SK-N-SH treated with all-trans-retinoic acid at 6 μM for 48 hours (cell line): ENCODE measurements around the gene MRPS22.

Source experiments
- ARNTL ChIP-seq: fragments of 450-650 bp; formaldehyde crosslinking; IDR thresholded peaks from 2 replicates; pipeline ENCODE4 v1.5.0; 2020; ENCODE audit warnings: low read depth, mild to moderate bottlenecking, moderate library complexity, borderline replicate concordance
- BACH2 ChIP-seq: fragments of 250-450 bp; sonication (Bioruptor Pico); IDR thresholded peaks from 2 replicates; pipeline ENCODE4 v1.9.0; 2021; ENCODE audit warnings: mild to moderate bottlenecking, borderline replicate concordance
- CSDC2 ChIP-seq: fragments of 250-450 bp; sonication (Bioruptor Pico); IDR thresholded peaks from 2 replicates; pipeline ENCODE4 v1.5.0; 2020; ENCODE audit warnings: mild to moderate bottlenecking, moderate library complexity
- CSRNP3 ChIP-seq: fragments of 250-450 bp; sonication (Bioruptor Pico); IDR thresholded peaks from 2 replicates; pipeline ENCODE4 v1.5.1; 2021; ENCODE audit warnings: mild to moderate bottlenecking, moderate library complexity
- ESRRG ChIP-seq: fragments of 250-450 bp; sonication (Bioruptor Pico); IDR thresholded peaks from 2 replicates; pipeline ENCODE4 v1.6.1; 2021; ENCODE audit warnings: mild to moderate bottlenecking
- GLIS3 ChIP-seq: fragments of 250-450 bp; sonication (Bioruptor Pico); IDR thresholded peaks from 2 replicates; pipeline ENCODE4 v1.5.0; 2020; ENCODE audit warnings: mild to moderate bottlenecking, moderate library complexity
- PATZ1 ChIP-seq: fragments of 250-450 bp; sonication (Bioruptor Pico); IDR thresholded peaks from 2 replicates; pipeline ENCODE4 v1.8.0; 2020; ENCODE audit warnings: mild to moderate bottlenecking, moderate library complexity, borderline replicate concordance
- POU6F1 ChIP-seq: fragments of 250-450 bp; sonication (Bioruptor Pico); IDR thresholded peaks from 2 replicates; pipeline ENCODE4 v1.8.0; 2021; ENCODE audit warnings: low read depth, mild to moderate bottlenecking, moderate library complexity, borderline replicate concordance
- RARB ChIP-seq: fragments of 250-450 bp; sonication (Bioruptor Pico); IDR thresholded peaks from 2 replicates; pipeline ENCODE4 v1.8.0; 2021; ENCODE audit warnings: mild to moderate bottlenecking, moderate library complexity
- SNAI2 ChIP-seq: fragments of 250-450 bp; sonication (Bioruptor Pico); IDR thresholded peaks from 2 replicates; pipeline ENCODE4 v1.5.0; 2020; ENCODE audit warnings: mild to moderate bottlenecking, moderate library complexity
- ZFP3 ChIP-seq: fragments of 250-450 bp; sonication (Bioruptor Pico); IDR thresholded peaks from 2 replicates; pipeline ENCODE4 v1.5.0; 2020; ENCODE audit warnings: mild to moderate bottlenecking, moderate library complexity

GRCh38 chr3:139323146-139323545, 20.7 kb upstream of the MRPS22 start:
- TF ChIP-seq PATZ1 (CRISPR knock-in tag) (no peak), BACH2 (CRISPR knock-in tag) (no peak), ESRRG (CRISPR knock-in tag) (no peak), ZFP3 (no peak), POU6F1 (CRISPR knock-in tag) (no peak), RARB (no peak), GLIS3 (CRISPR knock-in tag) (no peak), ARNTL (CRISPR knock-in tag) (no peak), CSRNP3 (CRISPR knock-in tag) (no peak), SNAI2 (CRISPR knock-in tag) (no peak), CSDC2 (CRISPR knock-in tag) (no peak)
